SK-N-SH (cell line): ENCODE measurements around the gene SENP5. TPM values are rescaled to one million over a fixed set of nuclear protein-coding genes. Genes with fewer than 3 reads are reported as not detected.

Source experiments
- CTCF ChIA-PET: fragments of 300-600, 350-600 bp; formaldehyde crosslinking; extraction: SDS; loops from one replicate; lab custom pipeline; 2021; lab: Yijun Ruan, JAX
- POLR2A ChIA-PET: fragments of 350-600 bp; sonication (Branson Sonifier 250); formaldehyde crosslinking; extraction: SDS; loops from one replicate; lab custom pipeline; 2020; ENCODE audit warnings: antibody characterized with exemption, inconsistent platforms; lab: Yijun Ruan, JAX
- DNase-seq: peaks from one replicate; pipeline ENCODE4 v3.0.0; 2012
- H2AFZ ChIP-seq: fragments of 200-600 bp; sonication (generic); 2 replicates; pipeline ENCODE4 v1.8.1; 2016; ENCODE audit warnings: antibody characterized with exemption, mild to moderate bottlenecking, low read depth
- H3F3A ChIP-seq: fragments of 200-600 bp; sonication (generic); replicated peaks from 2 replicates; pipeline ENCODE3; 2016; ENCODE audit warnings: antibody characterized with exemption, mild to moderate bottlenecking; ENCODE audit not compliant: insufficient read depth
- H3K27ac ChIP-seq, 2 experiments: fragments of 200-500 bp in 1 of 2; fragments of 200-600 bp in 1 of 2; sonication (Bioruptor generic) in 1 of 2; sonication (generic), shearing (Covaris generic) in 1 of 2; 2 replicates each; pipeline versions ENCODE4 v1.5.1 to v1.6.1; 2014 to 2016; ENCODE audit warnings: low read depth in 2 of 2, inconsistent platforms in 1 of 2, low read length in 1 of 2, mild to moderate bottlenecking in 1 of 2, mixed read lengths in 1 of 2
- H3K27me3 ChIP-seq: fragments of 200-600 bp; sonication (generic), shearing (Covaris generic); 2 replicates; pipeline ENCODE4 v1.6.1; 2016; ENCODE audit warnings: mixed run types; ENCODE audit not compliant: insufficient read depth
- H3K36me3 ChIP-seq, 2 experiments: fragments of 200-500 bp in 1 of 2; fragments of 200-600 bp in 1 of 2; sonication (Bioruptor generic) in 1 of 2; sonication (generic) in 1 of 2; replicated peaks in 1 of 2; 2 replicates each; pipeline versions ENCODE3 to v1.5.1; 2014 to 2016; ENCODE audit warnings: low read length in 1 of 2, mild to moderate bottlenecking in 1 of 2; ENCODE audit not compliant: insufficient read depth in 2 of 2, control insufficient read depth in 1 of 2
- H3K4me1 ChIP-seq, 2 experiments: fragments of 200-500 bp in 1 of 2; fragments of 200-600 bp in 1 of 2; sonication (Bioruptor generic) in 1 of 2; sonication (generic), shearing (Covaris generic) in 1 of 2; 2 replicates each; pipeline versions ENCODE4 v1.5.1 to v1.6.1; 2014 to 2016; ENCODE audit warnings: low read depth in 1 of 2, low read length in 1 of 2, mixed run types in 1 of 2; ENCODE audit not compliant: insufficient read depth in 2 of 2, control insufficient read depth in 1 of 2
- H3K4me2 ChIP-seq: fragments of 200-600 bp; sonication (generic), shearing (Covaris generic); 2 replicates; pipeline ENCODE4 v1.6.1; 2017; ENCODE audit warnings: mixed run types
- H3K4me3 ChIP-seq, 2 experiments: fragments of 200-500 bp in 1 of 2; fragments of 200-600 bp in 1 of 2; sonication (Bioruptor generic) in 1 of 2; sonication (generic), shearing (Covaris generic) in 1 of 2; 2 replicates each; pipeline versions ENCODE4 v1.5.1 to v1.8.1; 2014 to 2016; ENCODE audit warnings: low read depth in 2 of 2, inconsistent platforms in 1 of 2, low read length in 1 of 2, mild to moderate bottlenecking in 1 of 2, mixed read lengths in 1 of 2, moderate library complexity in 1 of 2
- H3K79me2 ChIP-seq: fragments of 200-600 bp; sonication (generic); 2 replicates; pipeline ENCODE4 v1.8.1; 2017; ENCODE audit warnings: mild to moderate bottlenecking; ENCODE audit not compliant: insufficient read depth
- H3K9ac ChIP-seq: fragments of 200-600 bp; sonication (generic); 2 replicates; pipeline ENCODE4 v1.6.1; 2017; ENCODE audit warnings: mixed run types
- H3K9me2 ChIP-seq: fragments of 200-600 bp; sonication (generic); 2 replicates; pipeline ENCODE4 v1.6.1; 2017; ENCODE audit warnings: mixed run types
- H3K9me3 ChIP-seq: fragments of 200-600 bp; sonication (generic); 2 replicates; pipeline ENCODE4 v1.6.1; 2017; ENCODE audit warnings: mixed run types, mild to moderate bottlenecking, moderate library complexity
- H4K20me1 ChIP-seq: fragments of 200-600 bp; sonication (generic); 2 replicates; pipeline ENCODE4 v1.6.1; 2017; ENCODE audit warnings: mild to moderate bottlenecking, mixed run types; ENCODE audit not compliant: insufficient read depth
- CHD2 ChIP-seq: fragments of 150-350 bp; IDR thresholded peaks from 2 replicates; pipeline ENCODE4 v1.6.1; 2018; ENCODE audit warnings: low read length; ENCODE audit not compliant: partially characterized antibody
- ELF1 ChIP-seq: IDR thresholded peaks from 2 replicates; pipeline ENCODE4 v1.4.0; 2012
- GABPA ChIP-seq: IDR thresholded peaks from 2 replicates; pipeline ENCODE4 v1.4.0; 2012; ENCODE audit warnings: low read depth, mild to moderate bottlenecking
- GATA2 ChIP-seq: sonication (generic); formaldehyde crosslinking; IDR thresholded peaks from 2 replicates; pipeline ENCODE4 v1.5.0; 2020; ENCODE audit warnings: mild to moderate bottlenecking, missing genetic modification reagents
- MXI1 ChIP-seq: IDR thresholded peaks from 2 replicates; pipeline ENCODE4 v1.6.1; 2012; ENCODE audit warnings: mild to moderate bottlenecking, low read depth, low read length, improper control_type of control experiment
- NFIC ChIP-seq: IDR thresholded peaks from 2 replicates; pipeline ENCODE4 v1.4.0; 2012; ENCODE audit warnings: borderline replicate concordance
- NRF1 ChIP-seq: IDR thresholded peaks from 2 replicates; pipeline ENCODE4 v1.6.1; 2012; ENCODE audit warnings: low read depth, mild to moderate bottlenecking, low read length
- PBX3 ChIP-seq: IDR thresholded peaks from 2 replicates; pipeline ENCODE4; 2012
- POLR2AphosphoS5 ChIP-seq: IDR thresholded peaks from 2 replicates; pipeline ENCODE4 v1.6.1; 2012; ENCODE audit warnings: low read depth, low read length
- RAD21 ChIP-seq: IDR thresholded peaks from 2 replicates; pipeline ENCODE4 v1.6.1; 2012; ENCODE audit warnings: mild to moderate bottlenecking, low read length
- SIN3A ChIP-seq: IDR thresholded peaks from 2 replicates; pipeline ENCODE4 v1.6.1; 2012; ENCODE audit warnings: low read depth, mild to moderate bottlenecking, low read length, moderate library complexity, borderline replicate concordance
- SMC3 ChIP-seq: IDR thresholded peaks from 2 replicates; pipeline ENCODE4 v1.6.1; 2012; ENCODE audit warnings: low read depth, low read length, improper control_type of control experiment
- TAF1 ChIP-seq: IDR thresholded peaks from 2 replicates; pipeline ENCODE4 v1.6.1; 2012; ENCODE audit warnings: low read depth, mild to moderate bottlenecking, low read length, moderate library complexity, borderline replicate concordance
- TCF12 ChIP-seq: IDR thresholded peaks from 2 replicates; pipeline ENCODE4 v1.4.0; 2012
- USF2 ChIP-seq: fragments of 150-350 bp; IDR thresholded peaks from 2 replicates; pipeline ENCODE4 v1.6.1; 2017; ENCODE audit warnings: antibody characterized with exemption, low read length, low read depth, borderline replicate concordance
- YY1 ChIP-seq: IDR thresholded peaks from 2 replicates; pipeline ENCODE4 v1.4.0; 2012; ENCODE audit warnings: low read depth, mild to moderate bottlenecking
- ZBTB33 ChIP-seq: IDR thresholded peaks from 2 replicates; pipeline ENCODE4 v1.4.0; 2012; ENCODE audit warnings: low read depth, borderline replicate concordance
- WGBS: methylation state at CpG from one replicate; pipeline ENCODE4 v1.1.6; 2017; ENCODE audit warnings: low lambda C conversion rate; 5-methylcytosine and 5-hydroxymethylcytosine counted together
- polyA plus RNA-seq, 3 experiments: library from polyadenylated mRNA; depleted of rRNA; stranded (reverse); fragments of >200 nt; gene quantifications; 2 replicates each; pipeline ENCODE4 v1.2.3, GENCODE V29; 2012

Gene SENP5, protein sequence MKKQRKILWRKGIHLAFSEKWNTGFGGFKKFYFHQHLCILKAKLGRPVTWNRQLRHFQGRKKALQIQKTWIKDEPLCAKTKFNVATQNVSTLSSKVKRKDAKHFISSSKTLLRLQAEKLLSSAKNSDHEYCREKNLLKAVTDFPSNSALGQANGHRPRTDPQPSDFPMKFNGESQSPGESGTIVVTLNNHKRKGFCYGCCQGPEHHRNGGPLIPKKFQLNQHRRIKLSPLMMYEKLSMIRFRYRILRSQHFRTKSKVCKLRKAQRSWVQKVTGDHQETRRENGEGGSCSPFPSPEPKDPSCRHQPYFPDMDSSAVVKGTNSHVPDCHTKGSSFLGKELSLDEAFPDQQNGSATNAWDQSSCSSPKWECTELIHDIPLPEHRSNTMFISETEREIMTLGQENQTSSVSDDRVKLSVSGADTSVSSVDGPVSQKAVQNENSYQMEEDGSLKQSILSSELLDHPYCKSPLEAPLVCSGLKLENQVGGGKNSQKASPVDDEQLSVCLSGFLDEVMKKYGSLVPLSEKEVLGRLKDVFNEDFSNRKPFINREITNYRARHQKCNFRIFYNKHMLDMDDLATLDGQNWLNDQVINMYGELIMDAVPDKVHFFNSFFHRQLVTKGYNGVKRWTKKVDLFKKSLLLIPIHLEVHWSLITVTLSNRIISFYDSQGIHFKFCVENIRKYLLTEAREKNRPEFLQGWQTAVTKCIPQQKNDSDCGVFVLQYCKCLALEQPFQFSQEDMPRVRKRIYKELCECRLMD
- polyA plus RNA-seq (2012; rRNA removed) = 7.5 and 11.8 TPM in 2 replicates
- polyA plus RNA-seq (2012; cell fraction: cytosol; rRNA removed) = 7.5 and 8.4 TPM in 2 replicates
- polyA plus RNA-seq (2012; cell fraction: nucleus; rRNA removed) = 9.9 and 21.1 TPM in 2 replicates

DNA sequence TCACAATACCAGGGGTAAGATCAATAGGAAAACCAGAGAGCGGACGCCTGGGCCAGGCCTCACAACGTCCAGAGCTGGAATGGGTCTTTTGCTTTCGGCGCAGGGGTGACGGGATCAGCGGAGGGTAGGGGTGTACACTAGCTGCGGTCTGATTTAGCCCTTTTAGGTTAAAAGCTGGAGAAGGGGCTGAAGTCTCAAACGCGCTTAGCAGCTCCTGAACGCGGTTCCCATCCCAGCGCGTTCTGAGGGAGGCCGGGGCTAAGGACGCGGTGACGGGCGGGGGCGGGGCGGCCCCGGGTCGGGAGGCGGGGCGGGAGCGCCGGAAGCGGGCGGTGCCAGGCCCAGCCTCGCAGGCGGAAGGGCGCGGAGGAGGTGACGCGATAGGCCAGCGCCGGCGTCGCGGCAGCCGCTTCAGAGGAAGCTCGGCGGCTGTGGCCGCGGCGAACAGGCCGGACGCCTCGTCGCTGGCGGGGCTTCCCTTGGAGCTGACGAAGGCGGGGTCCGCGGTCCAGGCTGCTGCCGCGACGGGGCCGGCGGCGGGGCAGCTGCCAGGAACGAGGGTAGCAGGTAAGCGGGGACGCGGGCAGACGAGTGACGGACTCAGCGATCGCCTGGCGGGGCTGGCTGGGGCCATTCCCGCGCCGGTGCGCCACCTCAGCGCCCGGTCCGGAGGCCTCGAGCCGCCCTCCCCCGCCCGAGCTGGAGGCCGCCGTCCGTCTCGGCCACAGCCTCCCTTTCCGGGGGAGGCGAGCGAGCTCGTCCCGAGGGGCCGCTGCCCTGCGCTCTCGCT lies at the start of gene SENP5:
Gene SENP5, plus strand, starts transcription at position 414 of the 790 bp plus-strand sequence. CDS start 17,262 bp downstream, outside the sequence.
- H3F3A ChIP-seq = peaks cover 9% of the 10 kb centered on the region
- H3K36me3 ChIP-seq = peaks cover 0 to 13% of the 10 kb centered on the region in 2 experiments
- H4K20me1 ChIP-seq = peaks cover 42% of the 10 kb centered on the region
- H3K4me2 ChIP-seq = peak within 1 kb of the TSS; percentile 79
- WGBS = 2% methylated on average over 17 of the region's 93 CpGs
- no peaks in the 10 kb centered on the region for H3K9me3 ChIP-seq
- peak within 1 kb of the TSS; percentile 95 for H2AFZ ChIP-seq
- H3K27ac ChIP-seq = peak within 1 kb of the TSS; percentile 83 to 91
- ChIA-PET POLR2A (interaction anchor here (0.8 to 2.0 kb wide), 8 partner anchors 21 to 339 kb away, joined by 3 to 18 read pairs (median 3); partner anchors contain the start of genes CEP19, NCBP2, PAK2 and PIGX), CTCF (interaction anchor here (0.8 to 1.3 kb wide), 5 partner anchors 19 to 102 kb away, joined by 3 to 5 read pairs (median 5); partner anchors contain the start of gene NCBP2)
- peak; percentile 85 for TF ChIP-seq GABPA
- 0 out of 2 replicates have a peak, but pooled peaks have one; percentile 39 for TF ChIP-seq ZBTB33
- no peak for TF ChIP-seq CHD2
- peak; percentile 64; the same call in 1 of the 2 replicates for TF ChIP-seq SIN3A
- TF ChIP-seq POLR2AphosphoS5 = peak; percentile 95
- TF ChIP-seq TAF1 = peak; percentile 82
- peak; percentile 82 for TF ChIP-seq ELF1
- TF ChIP-seq NRF1 = no peak
- TF ChIP-seq MXI1 = peak; percentile 79
- H3K4me1 ChIP-seq = peaks cover 0 to 5% of the 10 kb centered on the region in 2 experiments; a peak in 2 of 4 replicates
- H3K4me3 ChIP-seq = peak within 1 kb of the TSS; percentile 72 to 89
- peak; percentile 97 for DNase-seq
- peaks cover 49% of the 10 kb centered on the region for H3K79me2 ChIP-seq
- H3K9me2 ChIP-seq = no peaks in the 10 kb centered on the region
- H3K27me3 ChIP-seq = no peaks in the 10 kb centered on the region
- peak within 1 kb of the TSS; percentile 71 for H3K9ac ChIP-seq

DNA sequence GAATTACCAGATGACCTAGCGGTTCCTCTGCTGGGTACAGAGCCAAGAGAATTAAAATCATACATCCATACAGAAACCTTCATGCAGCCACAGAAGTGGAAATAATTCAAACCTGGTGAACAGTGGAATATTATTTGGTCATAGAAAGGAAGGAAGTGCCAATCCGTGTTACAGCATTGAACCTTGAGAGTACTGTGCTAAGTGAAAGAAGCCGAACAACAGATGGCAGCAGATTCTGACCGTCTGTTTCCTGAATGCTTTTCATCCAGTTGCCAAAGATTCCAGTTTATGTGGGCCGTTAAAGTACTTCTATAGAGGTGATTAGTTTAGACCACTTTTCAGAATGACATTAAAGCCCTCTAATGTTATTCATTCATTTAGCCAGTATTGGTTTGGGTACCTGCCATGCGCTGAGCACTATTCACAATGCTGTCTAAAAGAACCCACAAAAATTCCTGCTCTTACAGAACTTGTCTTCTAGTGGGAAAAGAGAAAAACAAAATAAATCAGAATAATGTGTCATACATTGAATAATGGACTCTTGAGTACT lies 45.8 kb upstream of the SENP5 start:
- no peaks in the 10 kb centered on the region; the same call in 1 of the 2 replicates for H3K79me2 ChIP-seq
- no peaks in the 10 kb centered on the region for H3F3A ChIP-seq
- peaks cover 43 to 79% of the 10 kb centered on the region in 2 experiments for H3K36me3 ChIP-seq
- no peaks in the 10 kb centered on the region for H3K9me3 ChIP-seq
- no peaks in the 10 kb centered on the region for H4K20me1 ChIP-seq
- H3K27ac ChIP-seq = no peak overlapping the region
- ChIA-PET POLR2A (no interaction called here), CTCF (no interaction called here)
- no peak overlapping the region for H3K4me2 ChIP-seq
- no peak for DNase-seq
- no peak overlapping the region for H3K9ac ChIP-seq
- H3K4me1 ChIP-seq = no peaks in the 10 kb centered on the region
- WGBS = 97% methylated on average over 6 of the region's 6 CpGs
- no peaks in the 10 kb centered on the region for H3K9me2 ChIP-seq
- H3K27me3 ChIP-seq = no peaks in the 10 kb centered on the region
- H3K4me3 ChIP-seq = no peak overlapping the region
- no peak overlapping the region for H2AFZ ChIP-seq
- TF ChIP-seq TCF12 (no peak), MXI1 (no peak), NFIC (no peak), GATA2 (CRISPR knock-in tag) (no peak), SMC3 (no peak), YY1 (no peak), CHD2 (no peak), PBX3 (no peak), GABPA (no peak), RAD21 (no peak), USF2 (no peak)
